Endothelial cell of umbilical vein (primary cell): ENCODE data around the gene STUM. TPM values are rescaled to one million over a fixed set of nuclear protein-coding genes. Genes with fewer than 3 reads are reported as not detected.

Experiments
- BruUV-seq: library from RNA; stranded (reverse); fragments of 400-500 nt; replicated peaks from 2 replicates; lab custom pipeline; 2021; lab: Mats Ljungman, UMichigan
- CTCF ChIA-PET: fragments of 300-600, 350-600 bp; sonication (Branson Sonifier 250); formaldehyde crosslinking; loops from one replicate; lab custom pipeline; 2021; ENCODE audit warnings: antibody characterized with exemption, inconsistent platforms; lab: Charles Lee
- POLR2A ChIA-PET: fragments of 300-600, 350-600 bp; sonication (Branson Sonifier 250); formaldehyde crosslinking; loops from one replicate; lab custom pipeline; 2021; ENCODE audit warnings: antibody characterized with exemption, inconsistent platforms; lab: Charles Lee
- DNase-seq: peaks from one replicate; pipeline ENCODE4 v3.0.0-alpha.2; 2011; ENCODE audit warnings: low read depth, low spot score
- FAIRE-seq: peaks from 2 replicates; lab custom pipeline; 2011; peaks lifted over from hg19 to GRCh38; lab: Jason Lieb, UNC
- H2AFZ ChIP-seq: 2 replicates; pipeline ENCODE4 v1.6.0; 2012; ENCODE audit warnings: low read depth, low read length, control low read depth, inconsistent platforms
- H3K27ac ChIP-seq: 2 replicates; pipeline ENCODE4 v1.5.1; 2011; ENCODE audit warnings: low read depth, mild to moderate bottlenecking, control low read depth, low read length, moderate library complexity; ENCODE audit not compliant: insufficient read depth
- H3K27me3 ChIP-seq, 2 experiments: 2 replicates each; pipeline versions ENCODE4 v1.6.0 to v1.6.1; 2011; ENCODE audit warnings: low read length in 2 of 2, mixed read lengths in 1 of 2; ENCODE audit not compliant: control insufficient read depth in 2 of 2, insufficient read depth in 2 of 2
- H3K36me3 ChIP-seq, 2 experiments: 2 replicates in 1 of 2; 3 replicates in 1 of 2; pipeline ENCODE4 v1.5.1; 2011; ENCODE audit warnings: low read length in 2 of 2, mild to moderate bottlenecking in 1 of 2, moderate library complexity in 1 of 2; ENCODE audit not compliant: control insufficient read depth in 2 of 2, insufficient read depth in 2 of 2; ENCODE audit errors: extremely low read depth in 1 of 2
- H3K4me1 ChIP-seq: 3 replicates; pipeline ENCODE4 v1.5.1; 2011; ENCODE audit warnings: mild to moderate bottlenecking, low read length; ENCODE audit not compliant: control insufficient read depth, insufficient read depth; ENCODE audit errors: extremely low read depth
- H3K4me2 ChIP-seq: 2 replicates; pipeline ENCODE4 v1.6.1; 2011; ENCODE audit warnings: low read length, control low read depth, mixed read lengths; ENCODE audit not compliant: insufficient read depth
- H3K4me3 ChIP-seq, 3 experiments: fragments of 200-600 bp in 1 of 3; sonication (generic), shearing (Covaris generic) in 1 of 3; replicated peaks in 1 of 3; 2 replicates each; pipeline ENCODE4 v1.5.1; 2011 to 2016; ENCODE audit warnings: control low read depth in 3 of 3, low read length in 3 of 3, mild to moderate bottlenecking in 2 of 3, inconsistent platforms in 1 of 3, low read depth in 1 of 3, moderate library complexity in 1 of 3; ENCODE audit not compliant: insufficient read depth in 1 of 3
- H3K79me2 ChIP-seq: 2 replicates; pipeline ENCODE4 v1.6.0; 2012; ENCODE audit warnings: low read length, inconsistent platforms; ENCODE audit not compliant: control insufficient read depth, insufficient read depth
- H3K9ac ChIP-seq: replicated peaks from 2 replicates; pipeline ENCODE3; 2011; ENCODE audit warnings: low read length, control low read depth; ENCODE audit not compliant: insufficient read depth; ENCODE audit errors: extremely low read depth
- H3K9me1 ChIP-seq: replicated peaks from 3 replicates; pipeline ENCODE4 v1.6.0; 2011; ENCODE audit warnings: mild to moderate bottlenecking, low read length; ENCODE audit not compliant: control insufficient read depth, insufficient read depth; ENCODE audit errors: extremely low read depth
- H3K9me3 ChIP-seq: replicated peaks from 2 replicates; pipeline ENCODE4 v1.5.1; 2012; ENCODE audit warnings: low read length, inconsistent platforms; ENCODE audit not compliant: control insufficient read depth, insufficient read depth
- H4K20me1 ChIP-seq: replicated peaks from 2 replicates; pipeline ENCODE3; 2011; ENCODE audit warnings: mild to moderate bottlenecking, low read length; ENCODE audit not compliant: control insufficient read depth, insufficient read depth; ENCODE audit errors: extremely low read depth
- EZH2 ChIP-seq: IDR thresholded peaks from 2 replicates; pipeline ENCODE4 v1.6.1; 2012; ENCODE audit warnings: borderline replicate concordance, low read depth, mild to moderate bottlenecking, moderate library complexity, low read length, inconsistent platforms; ENCODE audit not compliant: severe bottlenecking
- FOS ChIP-seq: IDR thresholded peaks from 2 replicates; pipeline ENCODE4 v1.6.1; 2011; ENCODE audit warnings: mild to moderate bottlenecking, low read length, moderate library complexity, borderline replicate concordance; ENCODE audit not compliant: insufficient read depth
- GATA2 ChIP-seq: IDR thresholded peaks from 2 replicates; pipeline ENCODE4 v1.7.0; 2011; ENCODE audit warnings: low read depth, mild to moderate bottlenecking, moderate library complexity, mixed read lengths, low read length; ENCODE audit not compliant: insufficient read length, insufficient read depth
- JUN ChIP-seq: IDR thresholded peaks from 2 replicates; pipeline ENCODE4 v1.6.1; 2011; ENCODE audit warnings: borderline replicate concordance, low read depth; ENCODE audit not compliant: insufficient read length, insufficient read depth
- MYC ChIP-seq: IDR thresholded peaks from one replicate; pipeline ENCODE4 v1.6.1; 2011; ENCODE audit warnings: mild to moderate bottlenecking, low read depth, low read length
- POLR2A ChIP-seq: IDR thresholded peaks from 2 replicates; pipeline ENCODE4 v1.6.1; 2012; ENCODE audit warnings: low read depth, mild to moderate bottlenecking, control low read depth, low read length
- POLR2AphosphoS5 ChIP-seq: IDR thresholded peaks from 2 replicates; pipeline ENCODE4 v1.6.1; 2012; ENCODE audit warnings: low read depth, mild to moderate bottlenecking, control low read depth, low read length, moderate library complexity; ENCODE audit not compliant: insufficient read depth
- dilution Hi-C: fragments of 300-500 bp; cut with MboI; formaldehyde crosslinking; loops from one replicate; pipeline ENCODE4 v1.15.0; 2019; ENCODE audit warnings: low sequenced_read_pairs; ENCODE audit not compliant: extremely low pct_ligation_motif_present
- intact Hi-C: fragments of 100-400 bp; cut with micrococcal nuclease; formaldehyde crosslinking; loops from one replicate; pipeline ENCODE4 v1.10.0; 2022
- polyA plus RNA-seq, 4 experiments: library from polyadenylated mRNA; depleted of rRNA in 3 of 4; stranded (reverse) in 3 of 4; unstranded in 1 of 4; fragments of >200 nt; gene quantifications; 2 replicates each; pipeline versions ENCODE4 v1.2.1 to v1.2.3, GENCODE V29; 2011 to 2012; ENCODE audit warnings: missing spikeins in 1 of 4
- total RNA-seq: library from RNA; stranded (reverse); gene quantifications from 2 replicates; pipeline ENCODE4 v1.2.3, GENCODE V29; 2021
- TF ChIP-seq, protein P1 (sequence below), 2 donors: IDR thresholded peaks; 1 replicate in 1 of 2; 2 replicates in 1 of 2; pipeline ENCODE4 v1.5.1; 2011; ENCODE audit warnings: low read length in 2 of 2, mild to moderate bottlenecking in 2 of 2, moderate library complexity in 2 of 2, control low read depth in 1 of 2, inconsistent platforms in 1 of 2, low read depth in 1 of 2; ENCODE audit not compliant: insufficient read depth in 1 of 2; ENCODE audit errors: extremely low read depth in 1 of 2
- TF ChIP-seq, protein P2 (sequence below): IDR thresholded peaks from 2 replicates; pipeline ENCODE4 v1.6.1; 2011; ENCODE audit not compliant: insufficient read depth, insufficient read length

Gene STUM
- total and polyA plus RNA-seq, 2 donors (not counting 3 experiments of a cell fraction or from before 2014, with no cell fraction given): not detected

DNA sequence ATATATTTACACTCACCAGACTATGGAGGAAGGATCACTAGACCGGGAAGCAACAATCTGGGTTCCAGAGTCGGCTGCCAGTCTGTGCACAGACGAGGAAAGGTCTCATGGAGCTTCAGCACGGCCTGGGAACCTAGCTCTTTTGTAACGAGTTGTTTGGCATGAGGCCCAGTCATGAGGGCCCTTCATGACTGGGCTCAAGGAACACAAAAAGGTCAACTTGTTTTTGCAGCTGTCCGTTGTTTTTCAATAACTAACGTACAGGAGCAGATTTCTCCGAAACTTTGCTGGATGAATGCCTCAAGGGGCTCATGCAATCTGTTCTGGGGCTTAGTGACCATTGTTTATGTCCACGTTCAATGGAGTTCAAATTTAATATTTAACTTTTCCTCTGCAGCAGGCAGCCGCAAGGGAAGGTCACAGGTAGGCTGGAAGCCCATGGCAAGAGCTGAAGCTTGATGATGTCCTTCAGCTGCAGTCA is 5.9 kb upstream of the STUM start:
- Histone ChIP-seq H3K9me3 (no peaks in the 10 kb centered on the region), H3K4me2 (no peak overlapping the region), H3K4me1 (no peaks in the 10 kb centered on the region), H3K9ac (no peak overlapping the region), H4K20me1 (no peaks in the 10 kb centered on the region), H3K36me3 (no peaks in the 10 kb centered on the region), H3K79me2 (no peaks in the 10 kb centered on the region), H3K4me3 (no peak overlapping the region), H2AFZ (no peak overlapping the region), H3K27me3 (peaks cover 7 to 32% of the 10 kb centered on the region in 2 experiments), H3K9me1 (no peaks in the 10 kb centered on the region), H3K27ac (no peak overlapping the region)
- TF ChIP-seq FOS (no peak), POLR2AphosphoS5 (no peak), JUN (no peak), MYC (no peak), POLR2A (no peak), GATA2 (no peak), EZH2 (no peak)
- TF ChIP-seq, protein P1, sequence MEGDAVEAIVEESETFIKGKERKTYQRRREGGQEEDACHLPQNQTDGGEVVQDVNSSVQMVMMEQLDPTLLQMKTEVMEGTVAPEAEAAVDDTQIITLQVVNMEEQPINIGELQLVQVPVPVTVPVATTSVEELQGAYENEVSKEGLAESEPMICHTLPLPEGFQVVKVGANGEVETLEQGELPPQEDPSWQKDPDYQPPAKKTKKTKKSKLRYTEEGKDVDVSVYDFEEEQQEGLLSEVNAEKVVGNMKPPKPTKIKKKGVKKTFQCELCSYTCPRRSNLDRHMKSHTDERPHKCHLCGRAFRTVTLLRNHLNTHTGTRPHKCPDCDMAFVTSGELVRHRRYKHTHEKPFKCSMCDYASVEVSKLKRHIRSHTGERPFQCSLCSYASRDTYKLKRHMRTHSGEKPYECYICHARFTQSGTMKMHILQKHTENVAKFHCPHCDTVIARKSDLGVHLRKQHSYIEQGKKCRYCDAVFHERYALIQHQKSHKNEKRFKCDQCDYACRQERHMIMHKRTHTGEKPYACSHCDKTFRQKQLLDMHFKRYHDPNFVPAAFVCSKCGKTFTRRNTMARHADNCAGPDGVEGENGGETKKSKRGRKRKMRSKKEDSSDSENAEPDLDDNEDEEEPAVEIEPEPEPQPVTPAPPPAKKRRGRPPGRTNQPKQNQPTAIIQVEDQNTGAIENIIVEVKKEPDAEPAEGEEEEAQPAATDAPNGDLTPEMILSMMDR (IDR thresholded peaks at IDR 0.05; ENCODE audit: extremely low read depth in 1 of 2, insufficient read depth in 1 of 2, low read depth in 1 of 2, low read length in 2 of 2): no peak
- TF ChIP-seq, protein P2, sequence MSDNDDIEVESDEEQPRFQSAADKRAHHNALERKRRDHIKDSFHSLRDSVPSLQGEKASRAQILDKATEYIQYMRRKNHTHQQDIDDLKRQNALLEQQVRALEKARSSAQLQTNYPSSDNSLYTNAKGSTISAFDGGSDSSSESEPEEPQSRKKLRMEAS: no peak
- CTCF ChIA-PET: interaction anchor here (1.5 kb wide), 1 partner anchor 66 kb away, joined by 6 read pairs; no protein-coding TSS in a partner anchor
- POLR2A ChIA-PET: no interaction called here
- peak; percentile 19 for DNase-seq
- intact Hi-C loops: no loop called here
- no TSS peak for BruUV-seq
- no peak for FAIRE-seq
- dilution Hi-C loops: no loop called here
